GM19193 (cell line): Measurements from ENCODE around the gene RASD2.

Source experiments
- POLR2A ChIP-seq: IDR thresholded peaks from 4 replicates; pipeline ENCODE4 v1.6.1; 2011; ENCODE audit not compliant: insufficient read depth, insufficient read length; ENCODE audit errors: extremely low read depth

RASD2 gene, protein sequence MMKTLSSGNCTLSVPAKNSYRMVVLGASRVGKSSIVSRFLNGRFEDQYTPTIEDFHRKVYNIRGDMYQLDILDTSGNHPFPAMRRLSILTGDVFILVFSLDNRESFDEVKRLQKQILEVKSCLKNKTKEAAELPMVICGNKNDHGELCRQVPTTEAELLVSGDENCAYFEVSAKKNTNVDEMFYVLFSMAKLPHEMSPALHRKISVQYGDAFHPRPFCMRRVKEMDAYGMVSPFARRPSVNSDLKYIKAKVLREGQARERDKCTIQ

DNA sequence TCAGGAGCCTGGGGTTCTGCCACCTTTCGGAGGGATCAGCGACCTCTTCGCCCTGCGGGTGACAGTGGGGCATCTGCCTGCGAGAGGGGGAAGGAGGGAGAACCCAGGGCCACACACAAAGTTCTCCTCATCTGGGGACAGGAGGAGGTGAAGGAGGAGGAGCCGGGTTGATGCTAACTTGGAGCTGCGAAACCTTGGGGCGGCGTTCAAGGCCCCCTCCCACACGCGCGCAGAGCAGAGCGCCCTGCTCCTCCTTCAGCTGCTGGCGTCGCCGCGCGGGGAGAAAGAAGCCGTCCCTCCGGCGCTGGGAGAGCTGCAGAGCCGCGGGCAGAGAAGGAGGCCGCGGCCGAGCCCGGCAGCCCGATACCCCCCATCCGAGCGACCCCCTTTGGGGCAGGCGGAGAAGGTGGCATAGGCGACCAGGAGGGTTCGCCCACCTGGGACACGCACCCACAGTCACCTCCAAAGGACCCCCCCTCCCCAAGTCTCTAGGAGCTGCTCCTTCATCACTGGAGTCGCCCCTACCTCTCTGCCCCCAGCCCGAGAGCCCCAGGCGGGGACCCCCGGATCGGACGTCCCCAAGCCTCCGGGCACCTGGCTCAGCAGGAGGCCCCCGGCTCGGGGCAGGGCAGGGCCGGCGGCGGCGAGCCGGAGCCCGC is at the start of gene RASD2:
Gene RASD2 (plus strand): TSS at position 237 of the 659 bp plus-strand sequence. CDS start 5,979 bp downstream, outside the sequence.
- TF ChIP-seq POLR2A, result no peak

DNA sequence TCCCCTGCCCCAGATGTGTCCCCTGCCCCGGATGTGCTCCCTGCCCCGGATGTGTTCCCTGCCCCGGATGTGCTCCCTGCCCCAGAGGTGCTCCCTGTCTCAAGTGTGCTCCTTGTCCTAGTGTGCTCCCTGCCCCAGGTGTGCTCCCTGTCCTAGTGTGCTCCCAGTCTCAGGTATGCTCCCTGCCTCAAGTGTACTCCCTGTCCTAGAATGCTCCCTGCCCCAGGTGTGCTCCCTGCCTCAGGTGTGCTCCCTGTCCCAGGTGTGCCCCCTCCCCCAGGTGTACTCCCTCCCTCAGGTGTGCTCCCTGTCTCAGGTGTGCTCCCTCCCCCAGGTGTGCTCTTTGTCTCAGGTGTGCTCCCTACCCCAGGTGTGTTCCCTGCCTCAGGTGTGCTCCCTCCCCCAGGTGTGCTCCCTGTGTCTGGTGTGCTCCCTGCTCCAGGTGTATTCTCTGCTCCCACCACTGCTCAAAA is 48.7 kb upstream of the RASD2 start:
- TF ChIP-seq POLR2A, result no peak

DNA sequence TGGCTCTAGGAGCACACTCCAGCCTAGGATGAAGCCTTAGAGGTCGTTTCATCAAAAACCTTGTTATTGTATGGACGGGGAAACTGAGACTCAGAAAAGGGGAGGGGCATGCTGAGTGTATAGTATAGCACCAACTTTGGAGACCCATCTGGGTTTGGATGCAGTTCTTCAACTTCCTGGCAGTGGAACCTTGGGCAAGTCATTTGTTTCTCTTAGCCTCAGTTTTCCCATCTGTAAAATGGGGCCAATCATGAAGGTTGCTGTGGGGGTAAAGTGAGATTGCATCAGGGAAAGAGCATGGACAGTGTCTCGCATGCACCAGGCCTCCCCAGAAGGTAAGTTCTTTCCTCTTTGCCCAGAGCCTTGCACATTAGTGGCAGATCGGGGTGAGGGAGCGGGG is 47.6 kb upstream of the RASD2 start:
- TF ChIP-seq POLR2A, result no peak

DNA sequence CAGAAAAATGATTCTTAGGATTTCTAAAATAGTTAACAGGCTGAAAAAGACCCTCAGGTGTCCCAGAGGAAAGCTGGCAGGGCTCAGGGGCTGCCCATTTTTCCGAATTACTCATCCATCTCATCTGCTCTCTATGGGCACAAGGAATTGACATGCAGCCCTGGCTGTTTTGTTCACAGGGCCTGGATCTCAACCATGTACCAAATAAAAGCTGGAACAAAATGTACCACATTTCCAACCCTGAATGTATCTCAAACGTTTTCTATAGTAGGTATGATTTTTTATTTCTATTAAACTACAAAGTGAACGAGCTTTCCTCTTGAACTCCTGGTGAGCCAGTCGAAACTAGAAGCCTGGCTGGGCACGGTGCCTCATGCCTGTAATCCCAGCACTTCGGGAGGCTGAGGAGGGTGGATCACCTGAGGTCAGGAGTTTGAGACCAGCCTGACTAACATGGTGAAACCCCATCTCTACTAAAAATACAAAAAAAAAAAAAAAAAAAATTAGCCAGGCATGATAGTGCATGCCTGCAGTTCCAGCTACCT is 43.8 kb upstream of the RASD2 start:
- no peak for TF ChIP-seq POLR2A

- no peak for TF ChIP-seq POLR2A
Observed at GRCh38 chr22:35498026-35498800, 42.4 kb upstream of the RASD2 start.

- no peak for TF ChIP-seq POLR2A
Observed at GRCh38 chr22:35502836-35503235, 37.8 kb upstream of the RASD2 start.

- no peak for TF ChIP-seq POLR2A
Observed at GRCh38 chr22:35505399-35506258, 35.0 kb upstream of the RASD2 start.

DNA sequence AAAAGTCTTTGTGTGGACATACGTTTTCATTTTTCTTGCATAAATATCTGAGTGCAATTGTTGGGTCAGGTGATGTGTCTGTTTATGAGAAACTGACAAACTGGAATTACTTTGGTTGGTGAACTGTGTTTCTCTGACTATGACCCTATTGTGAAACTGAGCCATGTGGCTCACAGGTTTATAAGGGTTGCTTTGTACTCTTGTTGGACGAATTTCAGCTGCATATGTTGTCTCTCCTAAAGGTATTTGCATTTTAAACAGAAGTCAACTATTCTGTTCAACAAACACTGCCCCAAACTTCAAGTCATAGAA is 34.4 kb upstream of the RASD2 start:
- no peak for TF ChIP-seq POLR2A

GRCh38 chr22:35509451-35509850 is 31.2 kb upstream of the RASD2 start:
- TF ChIP-seq POLR2A, result no peak

- TF ChIP-seq POLR2A, result no peak
Observed at GRCh38 chr22:35509960-35510359, 30.7 kb upstream of the RASD2 start.

- no peak for TF ChIP-seq POLR2A
Observed at GRCh38 chr22:35510481-35510934, 30.1 kb upstream of the RASD2 start.

- no peak for TF ChIP-seq POLR2A
Observed at GRCh38 chr22:35510951-35511350, 29.7 kb upstream of the RASD2 start.

- no peak for TF ChIP-seq POLR2A
Observed at GRCh38 chr22:35514366-35514765, 26.3 kb upstream of the RASD2 start.

DNA sequence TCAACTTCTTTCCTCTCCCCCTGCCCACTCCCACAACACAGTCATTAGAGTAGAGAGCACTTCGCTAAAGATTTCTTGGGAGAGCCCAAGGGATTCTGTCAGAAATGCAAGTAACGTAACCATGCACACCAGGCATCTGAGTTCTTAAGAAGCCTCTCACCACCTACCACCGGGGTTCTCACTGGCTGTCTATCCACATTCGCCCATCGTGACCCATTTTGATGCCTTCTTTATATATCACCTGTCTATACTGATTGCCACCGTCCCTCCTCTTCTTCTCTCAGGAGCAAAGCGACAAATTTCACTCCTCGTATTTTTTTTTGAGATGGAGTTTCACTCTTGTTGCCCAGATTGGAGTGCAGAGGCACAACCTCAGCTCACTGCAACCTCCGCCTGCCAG is 23.9 kb upstream of the RASD2 start:
- no peak for TF ChIP-seq POLR2A
